ENCODE results near the gene KCNJ10.

- TF ChIP-seq ZNF232 (CRISPR knock-in tag; IDR thresholded peaks at IDR 0.05) (no peak), TP53 (CRISPR knock-in tag; IDR thresholded peaks at IDR 0.05) (no peak), MYBL2 (CRISPR knock-in tag; IDR thresholded peaks at IDR 0.05) (no peak), SMAD3 (CRISPR knock-in tag; IDR thresholded peaks at IDR 0.05; ENCODE audit: borderline replicate concordance) (no peak)
- TF ChIP-seq, protein P1, sequence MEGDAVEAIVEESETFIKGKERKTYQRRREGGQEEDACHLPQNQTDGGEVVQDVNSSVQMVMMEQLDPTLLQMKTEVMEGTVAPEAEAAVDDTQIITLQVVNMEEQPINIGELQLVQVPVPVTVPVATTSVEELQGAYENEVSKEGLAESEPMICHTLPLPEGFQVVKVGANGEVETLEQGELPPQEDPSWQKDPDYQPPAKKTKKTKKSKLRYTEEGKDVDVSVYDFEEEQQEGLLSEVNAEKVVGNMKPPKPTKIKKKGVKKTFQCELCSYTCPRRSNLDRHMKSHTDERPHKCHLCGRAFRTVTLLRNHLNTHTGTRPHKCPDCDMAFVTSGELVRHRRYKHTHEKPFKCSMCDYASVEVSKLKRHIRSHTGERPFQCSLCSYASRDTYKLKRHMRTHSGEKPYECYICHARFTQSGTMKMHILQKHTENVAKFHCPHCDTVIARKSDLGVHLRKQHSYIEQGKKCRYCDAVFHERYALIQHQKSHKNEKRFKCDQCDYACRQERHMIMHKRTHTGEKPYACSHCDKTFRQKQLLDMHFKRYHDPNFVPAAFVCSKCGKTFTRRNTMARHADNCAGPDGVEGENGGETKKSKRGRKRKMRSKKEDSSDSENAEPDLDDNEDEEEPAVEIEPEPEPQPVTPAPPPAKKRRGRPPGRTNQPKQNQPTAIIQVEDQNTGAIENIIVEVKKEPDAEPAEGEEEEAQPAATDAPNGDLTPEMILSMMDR (IDR thresholded peaks at IDR 0.05): no peak
Observed at GRCh38 chr1:159952932-159953331, 117.0 kb downstream of the KCNJ10 start.

All from WTC11 (cell line).